ENCODE data around the gene TNFRSF18. TPM values are rescaled to one million over a fixed set of nuclear protein-coding genes. Genes with fewer than 3 reads are reported as not detected.

The TNFRSF18 gene
- total RNA-seq, 1 experiment from 2014 or later: 0.83 TPM

- TF ChIP-seq, protein P1, sequence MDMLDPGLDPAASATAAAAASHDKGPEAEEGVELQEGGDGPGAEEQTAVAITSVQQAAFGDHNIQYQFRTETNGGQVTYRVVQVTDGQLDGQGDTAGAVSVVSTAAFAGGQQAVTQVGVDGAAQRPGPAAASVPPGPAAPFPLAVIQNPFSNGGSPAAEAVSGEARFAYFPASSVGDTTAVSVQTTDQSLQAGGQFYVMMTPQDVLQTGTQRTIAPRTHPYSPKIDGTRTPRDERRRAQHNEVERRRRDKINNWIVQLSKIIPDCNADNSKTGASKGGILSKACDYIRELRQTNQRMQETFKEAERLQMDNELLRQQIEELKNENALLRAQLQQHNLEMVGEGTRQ (CRISPR knock-in tag; IDR thresholded peaks at IDR 0.05): no peak
- no peak for TF ChIP-seq STAT6 (CRISPR knock-in tag; conservative IDR thresholded peaks at IDR 0.05; ENCODE audit: low read depth)
Observed at GRCh38 chr1:1156140-1157032, 50.0 kb downstream of the TNFRSF18 start (continued).

GRCh38 chr1:1155258-1155657 is 51.1 kb downstream of the TNFRSF18 start:
- TF ChIP-seq ZNF396 (CRISPR knock-in tag; IDR thresholded peaks at IDR 0.05; ENCODE audit: borderline replicate concordance) (no peak), TP53 (CRISPR knock-in tag; IDR thresholded peaks at IDR 0.05) (no peak), ZNF121 (CRISPR knock-in tag; IDR thresholded peaks at IDR 0.05) (no peak), ATF3 (CRISPR knock-in tag; conservative IDR thresholded peaks at IDR 0.05) (no peak), ZNF263 (CRISPR knock-in tag; IDR thresholded peaks at IDR 0.05; ENCODE audit: low read depth) (no peak), MYBL2 (CRISPR knock-in tag; IDR thresholded peaks at IDR 0.05) (no peak), AFF4 (CRISPR knock-in tag; IDR thresholded peaks at IDR 0.05; ENCODE audit: borderline replicate concordance) (no peak), CREM (CRISPR knock-in tag; IDR thresholded peaks at IDR 0.05) (no peak), RELA (CRISPR knock-in tag; IDR thresholded peaks at IDR 0.05; ENCODE audit: borderline replicate concordance) (no peak), NR3C1 (CRISPR knock-in tag; conservative IDR thresholded peaks at IDR 0.05; ENCODE audit: low read depth) (no peak), JUN (CRISPR knock-in tag; IDR thresholded peaks at IDR 0.05) (no peak), ZNF423 (CRISPR knock-in tag; IDR thresholded peaks at IDR 0.05) (no peak), FOXP4 (CRISPR knock-in tag; IDR thresholded peaks at IDR 0.05) (no peak), NFE2L1 (CRISPR knock-in tag; IDR thresholded peaks at IDR 0.05) (no peak)
- TF ChIP-seq, protein P2, sequence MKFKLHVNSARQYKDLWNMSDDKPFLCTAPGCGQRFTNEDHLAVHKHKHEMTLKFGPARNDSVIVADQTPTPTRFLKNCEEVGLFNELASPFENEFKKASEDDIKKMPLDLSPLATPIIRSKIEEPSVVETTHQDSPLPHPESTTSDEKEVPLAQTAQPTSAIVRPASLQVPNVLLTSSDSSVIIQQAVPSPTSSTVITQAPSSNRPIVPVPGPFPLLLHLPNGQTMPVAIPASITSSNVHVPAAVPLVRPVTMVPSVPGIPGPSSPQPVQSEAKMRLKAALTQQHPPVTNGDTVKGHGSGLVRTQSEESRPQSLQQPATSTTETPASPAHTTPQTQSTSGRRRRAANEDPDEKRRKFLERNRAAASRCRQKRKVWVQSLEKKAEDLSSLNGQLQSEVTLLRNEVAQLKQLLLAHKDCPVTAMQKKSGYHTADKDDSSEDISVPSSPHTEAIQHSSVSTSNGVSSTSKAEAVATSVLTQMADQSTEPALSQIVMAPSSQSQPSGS (CRISPR knock-in tag; IDR thresholded peaks at IDR 0.05; ENCODE audit: borderline replicate concordance, low read depth): no peak
- TF ChIP-seq, protein P3, sequence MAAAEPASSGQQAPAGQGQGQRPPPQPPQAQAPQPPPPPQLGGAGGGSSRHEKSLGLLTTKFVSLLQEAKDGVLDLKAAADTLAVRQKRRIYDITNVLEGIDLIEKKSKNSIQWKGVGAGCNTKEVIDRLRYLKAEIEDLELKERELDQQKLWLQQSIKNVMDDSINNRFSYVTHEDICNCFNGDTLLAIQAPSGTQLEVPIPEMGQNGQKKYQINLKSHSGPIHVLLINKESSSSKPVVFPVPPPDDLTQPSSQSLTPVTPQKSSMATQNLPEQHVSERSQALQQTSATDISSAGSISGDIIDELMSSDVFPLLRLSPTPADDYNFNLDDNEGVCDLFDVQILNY (CRISPR knock-in tag; IDR thresholded peaks at IDR 0.05): no peak
- TF ChIP-seq, protein P4, sequence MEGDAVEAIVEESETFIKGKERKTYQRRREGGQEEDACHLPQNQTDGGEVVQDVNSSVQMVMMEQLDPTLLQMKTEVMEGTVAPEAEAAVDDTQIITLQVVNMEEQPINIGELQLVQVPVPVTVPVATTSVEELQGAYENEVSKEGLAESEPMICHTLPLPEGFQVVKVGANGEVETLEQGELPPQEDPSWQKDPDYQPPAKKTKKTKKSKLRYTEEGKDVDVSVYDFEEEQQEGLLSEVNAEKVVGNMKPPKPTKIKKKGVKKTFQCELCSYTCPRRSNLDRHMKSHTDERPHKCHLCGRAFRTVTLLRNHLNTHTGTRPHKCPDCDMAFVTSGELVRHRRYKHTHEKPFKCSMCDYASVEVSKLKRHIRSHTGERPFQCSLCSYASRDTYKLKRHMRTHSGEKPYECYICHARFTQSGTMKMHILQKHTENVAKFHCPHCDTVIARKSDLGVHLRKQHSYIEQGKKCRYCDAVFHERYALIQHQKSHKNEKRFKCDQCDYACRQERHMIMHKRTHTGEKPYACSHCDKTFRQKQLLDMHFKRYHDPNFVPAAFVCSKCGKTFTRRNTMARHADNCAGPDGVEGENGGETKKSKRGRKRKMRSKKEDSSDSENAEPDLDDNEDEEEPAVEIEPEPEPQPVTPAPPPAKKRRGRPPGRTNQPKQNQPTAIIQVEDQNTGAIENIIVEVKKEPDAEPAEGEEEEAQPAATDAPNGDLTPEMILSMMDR (IDR thresholded peaks at IDR 0.05): no peak
- peaks cover 28% of the 10 kb centered on the region for H3K9me3 Mint-ChIP-seq
- peaks cover 22% of the 10 kb centered on the region for H3K36me3 Mint-ChIP-seq
- CTCF ChIA-PET: no interaction called here
- no peaks in the 10 kb centered on the region for H3K4me1 Mint-ChIP-seq
- H3K27me3 Mint-ChIP-seq (ENCODE audit: low read depth): peaks cover 20% of the 10 kb centered on the region
- H3K27ac Mint-ChIP-seq: no peak overlapping the region
- POLR2A ChIA-PET: no interaction called here
- no peak overlapping the region for H3K4me3 Mint-ChIP-seq
- no peak for DNase-seq (ENCODE audit: low spot score)
- ATAC-seq: no peak
